ENCODE measurements around the gene C19orf12.

DNA sequence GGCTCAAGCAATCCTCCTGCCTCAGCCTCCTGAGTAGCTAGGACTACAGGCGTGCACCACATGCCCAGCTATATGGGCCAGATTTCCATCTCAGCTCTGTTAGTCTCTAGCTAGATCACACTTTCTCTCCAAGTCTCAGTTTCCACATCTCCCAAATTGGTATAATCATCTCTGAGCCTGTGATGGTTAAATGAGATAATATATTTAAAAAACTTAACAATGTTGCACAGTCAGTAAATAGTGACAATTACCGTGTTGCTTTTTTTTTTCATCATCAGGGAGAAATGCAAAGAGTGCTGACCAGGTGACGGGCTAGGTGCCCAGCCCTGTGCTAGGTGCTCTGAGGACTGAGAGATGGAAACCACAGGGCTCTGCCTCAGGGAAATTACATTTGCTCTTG is 36.9 kb upstream of the C19orf12 start:
- TF ChIP-seq, protein P1, sequence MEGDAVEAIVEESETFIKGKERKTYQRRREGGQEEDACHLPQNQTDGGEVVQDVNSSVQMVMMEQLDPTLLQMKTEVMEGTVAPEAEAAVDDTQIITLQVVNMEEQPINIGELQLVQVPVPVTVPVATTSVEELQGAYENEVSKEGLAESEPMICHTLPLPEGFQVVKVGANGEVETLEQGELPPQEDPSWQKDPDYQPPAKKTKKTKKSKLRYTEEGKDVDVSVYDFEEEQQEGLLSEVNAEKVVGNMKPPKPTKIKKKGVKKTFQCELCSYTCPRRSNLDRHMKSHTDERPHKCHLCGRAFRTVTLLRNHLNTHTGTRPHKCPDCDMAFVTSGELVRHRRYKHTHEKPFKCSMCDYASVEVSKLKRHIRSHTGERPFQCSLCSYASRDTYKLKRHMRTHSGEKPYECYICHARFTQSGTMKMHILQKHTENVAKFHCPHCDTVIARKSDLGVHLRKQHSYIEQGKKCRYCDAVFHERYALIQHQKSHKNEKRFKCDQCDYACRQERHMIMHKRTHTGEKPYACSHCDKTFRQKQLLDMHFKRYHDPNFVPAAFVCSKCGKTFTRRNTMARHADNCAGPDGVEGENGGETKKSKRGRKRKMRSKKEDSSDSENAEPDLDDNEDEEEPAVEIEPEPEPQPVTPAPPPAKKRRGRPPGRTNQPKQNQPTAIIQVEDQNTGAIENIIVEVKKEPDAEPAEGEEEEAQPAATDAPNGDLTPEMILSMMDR (IDR thresholded peaks at IDR 0.05; ENCODE audit: insufficient read depth, low read length, poor library complexity, severe bottlenecking): no peak
- no peak for TF ChIP-seq EZH2phosphoT487 (conservative IDR thresholded peaks at IDR 0.05; ENCODE audit: low read length)
